ENCODE data around the gene AGPAT3. TPM values are rescaled to one million over a fixed set of nuclear protein-coding genes. Genes with fewer than 3 reads are reported as not detected.

AGPAT3 gene
- total RNA-seq, 1 experiment from 2014 or later: 13.0 TPM

GRCh38 chr21:43850728-43851295 is 14.2 kb upstream of the AGPAT3 start:
- Histone ChIP-seq H3K23ac (ENCODE audit: insufficient read length, low read depth, low read length) (no peak overlapping the region), H3K79me1 (ENCODE audit: insufficient read depth, low read depth, low read length, poor library complexity, severe bottlenecking) (no peaks in the 10 kb centered on the region), H3K4me2 (ENCODE audit: insufficient read depth, insufficient read length, low read length) (no peak overlapping the region), H3T11ph (ENCODE audit: low read length) (no peak overlapping the region), H2BK120ac (ENCODE audit: low read depth, low read length, poor library complexity, severe bottlenecking) (no peak overlapping the region), H3K4me1 (ENCODE audit: insufficient read depth, low read length) (no peaks in the 10 kb centered on the region), H3K27me3 (ENCODE audit: insufficient read depth, low read length) (no peaks in the 10 kb centered on the region), H4K8ac (replicated peaks; ENCODE audit: insufficient read length, low read depth, low read length) (no peak overlapping the region), H4K91ac (ENCODE audit: insufficient read length, low read depth, low read length) (no peak overlapping the region), H3K9me3 (ENCODE audit: control insufficient read depth, low read depth, low read length) (no peaks in the 10 kb centered on the region), H4K5ac (ENCODE audit: insufficient read length, low read depth, low read length) (no peak overlapping the region), H3K27ac (ENCODE audit: insufficient read length, low read depth, low read length) (no peak overlapping the region), H3K23me2 (ENCODE audit: insufficient read length, low read depth, low read length, poor library complexity, severe bottlenecking) (no peaks in the 10 kb centered on the region), H3K56ac (ENCODE audit: insufficient read length, low read depth, low read length) (no peak overlapping the region), H2BK15ac (ENCODE audit: low read depth, low read length) (no peak overlapping the region), H2BK5ac (ENCODE audit: insufficient read length, low read length) (no peak overlapping the region), H2BK20ac (ENCODE audit: low read depth, low read length, poor library complexity, severe bottlenecking) (no peak overlapping the region), H3K9ac (ENCODE audit: extremely low read depth, insufficient read length, low read length) (no peak overlapping the region), H4K20me1 (ENCODE audit: control insufficient read depth, insufficient read depth, insufficient read length) (no peaks in the 10 kb centered on the region), H2BK12ac (ENCODE audit: insufficient read length, low read depth, low read length) (no peak overlapping the region), H2AFZ (ENCODE audit: low read length) (no peak overlapping the region), H2AK5ac (ENCODE audit: insufficient read length, low read length) (no peak overlapping the region), H3K18ac (ENCODE audit: insufficient read length, low read depth, low read length) (no peak overlapping the region), H3K14ac (ENCODE audit: insufficient read depth, low read length) (no peak overlapping the region), H3K79me2 (ENCODE audit: insufficient read depth, low read length) (no peaks in the 10 kb centered on the region), H3K4ac (ENCODE audit: low read depth, low read length) (no peak overlapping the region)
- WGBS (ENCODE audit: extremely low coverage, insufficient read length, low lambda C conversion rate): no CpG with 5 or more reads among the region's 8 CpGs
- Mint-ChIP-seq H3K36me3 (ENCODE audit: insufficient read depth in 1 of 3, low read depth in 3 of 3) (no peaks in the 10 kb centered on the region), H3K27ac (no peak overlapping the region), H3K9me3 (no peaks in the 10 kb centered on the region; a peak in 1 of 5 replicates), H3K4me1 (peaks cover 0 to 4% of the 10 kb centered on the region in 2 experiments; a peak in 2 of 4 replicates), H3K27me3 (ENCODE audit: low read depth) (peaks cover 12% of the 10 kb centered on the region), H3K4me3 (no peak overlapping the region)
- TF ChIP-seq, protein P1, sequence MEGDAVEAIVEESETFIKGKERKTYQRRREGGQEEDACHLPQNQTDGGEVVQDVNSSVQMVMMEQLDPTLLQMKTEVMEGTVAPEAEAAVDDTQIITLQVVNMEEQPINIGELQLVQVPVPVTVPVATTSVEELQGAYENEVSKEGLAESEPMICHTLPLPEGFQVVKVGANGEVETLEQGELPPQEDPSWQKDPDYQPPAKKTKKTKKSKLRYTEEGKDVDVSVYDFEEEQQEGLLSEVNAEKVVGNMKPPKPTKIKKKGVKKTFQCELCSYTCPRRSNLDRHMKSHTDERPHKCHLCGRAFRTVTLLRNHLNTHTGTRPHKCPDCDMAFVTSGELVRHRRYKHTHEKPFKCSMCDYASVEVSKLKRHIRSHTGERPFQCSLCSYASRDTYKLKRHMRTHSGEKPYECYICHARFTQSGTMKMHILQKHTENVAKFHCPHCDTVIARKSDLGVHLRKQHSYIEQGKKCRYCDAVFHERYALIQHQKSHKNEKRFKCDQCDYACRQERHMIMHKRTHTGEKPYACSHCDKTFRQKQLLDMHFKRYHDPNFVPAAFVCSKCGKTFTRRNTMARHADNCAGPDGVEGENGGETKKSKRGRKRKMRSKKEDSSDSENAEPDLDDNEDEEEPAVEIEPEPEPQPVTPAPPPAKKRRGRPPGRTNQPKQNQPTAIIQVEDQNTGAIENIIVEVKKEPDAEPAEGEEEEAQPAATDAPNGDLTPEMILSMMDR (conservative IDR thresholded peaks at IDR 0.05): no peak
- no peak for DNase-seq
